HEK293 (cell line): ENCODE results near the gene FRAS1.

Experiments used
- CTCF ChIA-PET: fragments of 350-600 bp; formaldehyde crosslinking; extraction: SDS; loops from one replicate; lab custom pipeline; 2021; ENCODE audit warnings: antibody characterized with exemption; lab: Yijun Ruan, JAX
- POLR2A ChIA-PET: fragments of 300-600 bp; formaldehyde crosslinking; extraction: SDS; loops from one replicate; lab custom pipeline; 2020; ENCODE audit warnings: antibody characterized with exemption, inconsistent platforms; lab: Yijun Ruan, JAX
- H3K27ac ChIP-seq: fragments of 200-500 bp; sonication (Bioruptor generic); 2 replicates; pipeline ENCODE4 v1.5.1; 2014; ENCODE audit warnings: low read depth, low read length, control low read depth, inconsistent platforms; ENCODE audit errors: extremely low read depth
- H3K36me3 ChIP-seq, 2 experiments: fragments of 200-500 bp in 1 of 2; sonication (Bioruptor generic) in 1 of 2; 1 replicate in 1 of 2; 2 replicates in 1 of 2; pipeline ENCODE4 v1.5.1; 2014 to 2017; ENCODE audit warnings: inconsistent platforms in 2 of 2, low read length in 2 of 2; ENCODE audit not compliant: control insufficient read depth in 2 of 2, insufficient read depth in 1 of 2
- H3K4me1 ChIP-seq: fragments of 200-500 bp; sonication (Bioruptor generic); 2 replicates; pipeline ENCODE4 v1.5.1; 2014; ENCODE audit warnings: mild to moderate bottlenecking, low read length, inconsistent platforms; ENCODE audit not compliant: control insufficient read depth, insufficient read depth
- H3K4me3 ChIP-seq: 2 replicates; pipeline ENCODE4 v1.5.1; 2011; ENCODE audit warnings: low read depth, mild to moderate bottlenecking, control low read depth, low read length, moderate library complexity
- H3K9me3 ChIP-seq: fragments of 200-500 bp; sonication (Bioruptor generic); 2 replicates; pipeline ENCODE4 v1.5.1; 2014; ENCODE audit warnings: low read depth, low read length, inconsistent platforms; ENCODE audit not compliant: control insufficient read depth, insufficient read depth
- GLI2 ChIP-seq: fragments of 450-650 bp; formaldehyde crosslinking; IDR thresholded peaks from 2 replicates; pipeline ENCODE4; 2017; ENCODE audit warnings: missing biosample characterization, missing genetic modification characterization, low read depth, borderline replicate concordance
- IKZF3 ChIP-seq: fragments of 450-650 bp; IDR thresholded peaks from 2 replicates; pipeline ENCODE4 v1.5.0; 2018; ENCODE audit warnings: missing biosample characterization, mild to moderate bottlenecking, missing genetic modification characterization, moderate library complexity
- SCRT2 ChIP-seq: fragments of 450-650 bp; formaldehyde crosslinking; IDR thresholded peaks from 2 replicates; pipeline ENCODE4 v1.5.1; 2016; ENCODE audit warnings: missing biosample characterization, missing genetic modification characterization
- SP7 ChIP-seq: fragments of 450-650 bp; formaldehyde crosslinking; IDR thresholded peaks from 2 replicates; pipeline ENCODE4 v1.5.1; 2016; ENCODE audit warnings: missing biosample characterization, missing genetic modification characterization
- ZBTB48 ChIP-seq: fragments of 450-650 bp; formaldehyde crosslinking; IDR thresholded peaks from 2 replicates; pipeline ENCODE4 v1.5.1; 2016; ENCODE audit warnings: missing biosample characterization, missing genetic modification characterization
- ZBTB49 ChIP-seq: fragments of 450-650 bp; formaldehyde crosslinking; IDR thresholded peaks from 2 replicates; pipeline ENCODE4 v1.5.1; 2016; ENCODE audit warnings: missing biosample characterization, missing genetic modification characterization, low read depth
- ZNF121 ChIP-seq: fragments of 450-650 bp; formaldehyde crosslinking; IDR thresholded peaks from 2 replicates; pipeline ENCODE4 v1.5.1; 2016; ENCODE audit warnings: missing biosample characterization, missing genetic modification characterization
- ZNF16 ChIP-seq: fragments of 450-650 bp; formaldehyde crosslinking; IDR thresholded peaks from 2 replicates; pipeline ENCODE4 v1.5.1; 2016; ENCODE audit warnings: low read depth, missing biosample characterization, missing genetic modification characterization
- ZNF211 ChIP-seq: fragments of 450-650 bp; formaldehyde crosslinking; IDR thresholded peaks from 2 replicates; pipeline ENCODE4 v1.5.1; 2016; ENCODE audit warnings: low read depth, missing biosample characterization, missing genetic modification characterization
- ZNF214 ChIP-seq: fragments of 450-650 bp; formaldehyde crosslinking; IDR thresholded peaks from 2 replicates; pipeline ENCODE4 v1.5.1; 2017; ENCODE audit warnings: missing biosample characterization, mild to moderate bottlenecking, missing genetic modification characterization, borderline replicate concordance
- ZNF341 ChIP-seq: fragments of 450-650 bp; formaldehyde crosslinking; IDR thresholded peaks from 2 replicates; pipeline ENCODE4; 2016; ENCODE audit warnings: low read depth, missing biosample characterization, missing genetic modification characterization
- ZNF501 ChIP-seq: fragments of 450-650 bp; formaldehyde crosslinking; IDR thresholded peaks from 2 replicates; pipeline ENCODE4 v1.5.1; 2016; ENCODE audit warnings: missing biosample characterization, missing genetic modification characterization
- ZNF530 ChIP-seq: fragments of 450-650 bp; formaldehyde crosslinking; IDR thresholded peaks from 2 replicates; pipeline ENCODE4 v1.5.1; 2016; ENCODE audit warnings: low read depth, missing biosample characterization, missing genetic modification characterization
- ZNF548 ChIP-seq: fragments of 450-650 bp; formaldehyde crosslinking; IDR thresholded peaks from 2 replicates; pipeline ENCODE4 v1.5.1; 2016; ENCODE audit warnings: missing biosample characterization, missing genetic modification characterization
- ZNF600 ChIP-seq: fragments of 450-650 bp; formaldehyde crosslinking; IDR thresholded peaks from 2 replicates; pipeline ENCODE4 v1.5.1; 2016; ENCODE audit warnings: missing biosample characterization, missing genetic modification characterization
- ZNF629 ChIP-seq: fragments of 450-650 bp; formaldehyde crosslinking; IDR thresholded peaks from 2 replicates; pipeline ENCODE4 v1.5.1; 2017; ENCODE audit warnings: missing biosample characterization, missing genetic modification characterization
- ZNF791 ChIP-seq: fragments of 450-650 bp; formaldehyde crosslinking; IDR thresholded peaks from 2 replicates; pipeline ENCODE4 v1.5.1; 2016; ENCODE audit warnings: missing biosample characterization, missing genetic modification characterization
- ZNF830 ChIP-seq: fragments of 450-650 bp; IDR thresholded peaks from 2 replicates; pipeline ENCODE4 v1.5.0; 2018; ENCODE audit warnings: missing biosample characterization, missing genetic modification characterization, low read depth, mild to moderate bottlenecking, moderate library complexity
- ZSCAN18 ChIP-seq: fragments of 450-650 bp; formaldehyde crosslinking; IDR thresholded peaks from 2 replicates; pipeline ENCODE4 v1.5.1; 2016; ENCODE audit warnings: missing biosample characterization, missing genetic modification characterization
- TF ChIP-seq, protein P1 (sequence below): fragments of 450-650 bp; formaldehyde crosslinking; IDR thresholded peaks from 2 replicates; pipeline ENCODE4 v1.5.1; 2016; ENCODE audit warnings: missing biosample characterization, missing genetic modification characterization, borderline replicate concordance
- TF ChIP-seq, protein P2 (sequence below): fragments of 450-650 bp; formaldehyde crosslinking; IDR thresholded peaks from 2 replicates; pipeline ENCODE4 v1.5.1; 2016; ENCODE audit warnings: missing biosample characterization, missing genetic modification characterization
- TF ChIP-seq, protein P3 (sequence below): fragments of 450-650 bp; formaldehyde crosslinking; IDR thresholded peaks from 2 replicates; pipeline ENCODE4 v1.5.1; 2016; ENCODE audit warnings: missing biosample characterization, missing genetic modification characterization
- TF ChIP-seq, protein P4 (sequence below): fragments of 450-650 bp; formaldehyde crosslinking; IDR thresholded peaks from 2 replicates; pipeline ENCODE4 v1.5.1; 2016; ENCODE audit warnings: missing biosample characterization, missing genetic modification characterization

FRAS1 gene

DNA sequence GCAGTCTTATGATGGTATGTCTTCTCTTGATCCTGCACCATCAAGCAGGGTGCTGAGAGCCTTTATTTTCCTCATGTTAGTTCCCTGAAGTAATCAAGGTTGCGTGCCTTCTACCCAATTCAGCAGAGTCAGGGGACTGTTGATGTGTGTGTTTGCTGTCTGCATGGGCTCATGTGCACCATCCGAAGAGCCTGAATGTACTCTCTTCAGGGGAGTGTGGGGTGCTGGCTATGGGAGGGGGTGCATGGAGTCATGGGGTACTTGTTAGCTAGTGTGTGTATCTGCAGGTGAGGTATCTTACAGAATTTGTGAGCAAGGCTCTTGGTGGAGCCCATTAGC is 340.1 kb downstream of the FRAS1 start:
- ChIA-PET POLR2A (no interaction called here), CTCF (no interaction called here)
- TF ChIP-seq IKZF3 (tag by site-specific recombination) (no peak), SP7 (no peak), ZNF548 (tag by site-specific recombination) (no peak), ZNF211 (tag by site-specific recombination) (no peak)
- TF ChIP-seq, protein P1, sequence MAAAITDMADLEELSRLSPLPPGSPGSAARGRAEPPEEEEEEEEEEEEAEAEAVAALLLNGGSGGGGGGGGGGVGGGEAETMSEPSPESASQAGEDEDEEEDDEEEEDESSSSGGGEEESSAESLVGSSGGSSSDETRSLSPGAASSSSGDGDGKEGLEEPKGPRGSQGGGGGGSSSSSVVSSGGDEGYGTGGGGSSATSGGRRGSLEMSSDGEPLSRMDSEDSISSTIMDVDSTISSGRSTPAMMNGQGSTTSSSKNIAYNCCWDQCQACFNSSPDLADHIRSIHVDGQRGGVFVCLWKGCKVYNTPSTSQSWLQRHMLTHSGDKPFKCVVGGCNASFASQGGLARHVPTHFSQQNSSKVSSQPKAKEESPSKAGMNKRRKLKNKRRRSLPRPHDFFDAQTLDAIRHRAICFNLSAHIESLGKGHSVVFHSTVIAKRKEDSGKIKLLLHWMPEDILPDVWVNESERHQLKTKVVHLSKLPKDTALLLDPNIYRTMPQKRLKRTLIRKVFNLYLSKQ (tag by site-specific recombination): no peak
- TF ChIP-seq, protein P2, sequence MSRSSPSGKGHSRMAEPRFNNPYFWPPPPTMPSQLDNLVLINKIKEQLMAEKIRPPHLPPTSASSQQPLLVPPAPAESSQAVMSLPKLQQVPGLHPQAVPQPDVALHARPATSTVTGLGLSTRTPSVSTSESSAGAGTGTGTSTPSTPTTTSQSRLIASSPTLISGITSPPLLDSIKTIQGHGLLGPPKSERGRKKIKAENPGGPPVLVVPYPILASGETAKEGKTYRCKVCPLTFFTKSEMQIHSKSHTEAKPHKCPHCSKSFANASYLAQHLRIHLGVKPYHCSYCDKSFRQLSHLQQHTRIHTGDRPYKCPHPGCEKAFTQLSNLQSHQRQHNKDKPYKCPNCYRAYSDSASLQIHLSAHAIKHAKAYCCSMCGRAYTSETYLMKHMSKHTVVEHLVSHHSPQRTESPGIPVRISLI: no peak
- TF ChIP-seq, protein P3, sequence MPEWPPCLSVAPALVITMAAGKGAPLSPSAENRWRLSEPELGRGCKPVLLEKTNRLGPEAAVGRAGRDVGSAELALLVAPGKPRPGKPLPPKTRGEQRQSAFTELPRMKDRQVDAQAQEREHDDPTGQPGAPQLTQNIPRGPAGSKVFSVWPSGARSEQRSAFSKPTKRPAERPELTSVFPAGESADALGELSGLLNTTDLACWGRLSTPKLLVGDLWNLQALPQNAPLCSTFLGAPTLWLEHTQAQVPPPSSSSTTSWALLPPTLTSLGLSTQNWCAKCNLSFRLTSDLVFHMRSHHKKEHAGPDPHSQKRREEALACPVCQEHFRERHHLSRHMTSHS: no peak
- Histone ChIP-seq H3K27ac (no peak overlapping the region), H3K4me1 (peaks cover 3% of the 10 kb centered on the region; the same call in 1 of the 2 replicates), H3K4me3 (no peak overlapping the region), H3K9me3 (no peaks in the 10 kb centered on the region), H3K36me3 (peaks cover 0 to 8% of the 10 kb centered on the region in 2 experiments; a peak in 1 of 3 replicates)

GRCh38 chr4:78409612-78410202 is 352.6 kb downstream of the FRAS1 start:
- H3K36me3 ChIP-seq: peaks cover 0 to 5% of the 10 kb centered on the region in 2 experiments; a peak in 1 of 3 replicates
- CTCF ChIA-PET: no interaction called here
- POLR2A ChIA-PET: no interaction called here

More at GRCh38 chr4:78409612-78410202, 352.6 kb downstream of the FRAS1 start:
- Histone ChIP-seq H3K27ac (no peak overlapping the region), H3K9me3 (no peaks in the 10 kb centered on the region), H3K4me3 (no peak overlapping the region), H3K4me1 (no peaks in the 10 kb centered on the region)
- TF ChIP-seq ZNF501 (tag by site-specific recombination): no peak
- no peak for TF ChIP-seq ZNF530 (tag by site-specific recombination)
- no peak for TF ChIP-seq ZBTB49 (tag by site-specific recombination)
- TF ChIP-seq ZSCAN18 (tag by site-specific recombination): no peak
- TF ChIP-seq ZNF600 (tag by site-specific recombination): no peak
- TF ChIP-seq ZNF341: no peak
- no peak for TF ChIP-seq ZNF16
- TF ChIP-seq GLI2 (tag by site-specific recombination): no peak
- no peak for TF ChIP-seq ZNF830 (tag by site-specific recombination)
- no peak for TF ChIP-seq ZNF791 (tag by site-specific recombination)
- no peak for TF ChIP-seq ZBTB48 (tag by site-specific recombination)
- TF ChIP-seq ZNF121 (tag by site-specific recombination): no peak
- TF ChIP-seq SCRT2 (tag by site-specific recombination): no peak
- no peak for TF ChIP-seq ZNF629
- TF ChIP-seq, protein P4, sequence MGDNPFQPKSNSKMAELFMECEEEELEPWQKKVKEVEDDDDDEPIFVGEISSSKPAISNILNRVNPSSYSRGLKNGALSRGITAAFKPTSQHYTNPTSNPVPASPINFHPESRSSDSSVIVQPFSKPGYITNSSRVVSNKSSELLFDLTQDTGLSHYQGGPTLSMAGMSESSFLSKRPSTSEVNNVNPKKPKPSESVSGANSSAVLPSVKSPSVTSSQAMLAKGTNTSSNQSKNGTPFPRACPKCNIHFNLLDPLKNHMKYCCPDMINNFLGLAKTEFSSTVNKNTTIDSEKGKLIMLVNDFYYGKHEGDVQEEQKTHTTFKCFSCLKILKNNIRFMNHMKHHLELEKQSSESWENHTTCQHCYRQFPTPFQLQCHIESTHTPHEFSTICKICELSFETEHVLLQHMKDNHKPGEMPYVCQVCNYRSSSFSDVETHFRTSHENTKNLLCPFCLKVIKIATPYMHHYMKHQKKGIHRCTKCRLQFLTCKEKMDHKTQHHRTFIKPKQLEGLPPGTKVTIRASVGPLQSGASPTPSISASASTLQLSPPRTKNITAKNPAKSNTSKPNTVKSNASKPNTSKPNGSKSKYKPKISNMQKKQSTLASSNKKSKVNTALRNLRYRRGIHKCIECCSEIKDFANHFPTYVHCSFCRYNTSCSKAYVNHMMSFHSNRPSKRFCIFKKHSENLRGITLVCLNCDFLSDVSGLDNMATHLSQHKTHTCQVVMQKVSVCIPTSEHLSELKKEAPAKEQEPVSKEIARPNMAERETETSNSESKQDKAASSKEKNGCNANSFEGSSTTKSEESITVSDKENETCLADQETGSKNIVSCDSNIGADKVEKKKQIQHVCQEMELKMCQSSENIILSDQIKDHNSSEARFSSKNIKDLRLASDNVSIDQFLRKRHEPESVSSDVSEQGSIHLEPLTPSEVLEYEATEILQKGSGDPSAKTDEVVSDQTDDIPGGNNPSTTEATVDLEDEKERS: no peak
- no peak for TF ChIP-seq ZNF214 (tag by site-specific recombination)
